HG03060 (cell line): Measurements from ENCODE around the gene UGP2.
"Not testable (repeated sequence)": the region's sequence is repeated elsewhere in the genome, so short reads cannot be mapped to it uniquely, and the experiment has no call there.

Source experiments
- ATAC-seq: cut with Tn5 transposase; IDR thresholded peaks from one replicate; pipeline ENCODE4 v1.9.1; 2021; ENCODE audit warnings: low read depth, moderate number of reproducible peaks; ENCODE audit not compliant: unreplicated experiment

The UGP2 gene

DNA sequence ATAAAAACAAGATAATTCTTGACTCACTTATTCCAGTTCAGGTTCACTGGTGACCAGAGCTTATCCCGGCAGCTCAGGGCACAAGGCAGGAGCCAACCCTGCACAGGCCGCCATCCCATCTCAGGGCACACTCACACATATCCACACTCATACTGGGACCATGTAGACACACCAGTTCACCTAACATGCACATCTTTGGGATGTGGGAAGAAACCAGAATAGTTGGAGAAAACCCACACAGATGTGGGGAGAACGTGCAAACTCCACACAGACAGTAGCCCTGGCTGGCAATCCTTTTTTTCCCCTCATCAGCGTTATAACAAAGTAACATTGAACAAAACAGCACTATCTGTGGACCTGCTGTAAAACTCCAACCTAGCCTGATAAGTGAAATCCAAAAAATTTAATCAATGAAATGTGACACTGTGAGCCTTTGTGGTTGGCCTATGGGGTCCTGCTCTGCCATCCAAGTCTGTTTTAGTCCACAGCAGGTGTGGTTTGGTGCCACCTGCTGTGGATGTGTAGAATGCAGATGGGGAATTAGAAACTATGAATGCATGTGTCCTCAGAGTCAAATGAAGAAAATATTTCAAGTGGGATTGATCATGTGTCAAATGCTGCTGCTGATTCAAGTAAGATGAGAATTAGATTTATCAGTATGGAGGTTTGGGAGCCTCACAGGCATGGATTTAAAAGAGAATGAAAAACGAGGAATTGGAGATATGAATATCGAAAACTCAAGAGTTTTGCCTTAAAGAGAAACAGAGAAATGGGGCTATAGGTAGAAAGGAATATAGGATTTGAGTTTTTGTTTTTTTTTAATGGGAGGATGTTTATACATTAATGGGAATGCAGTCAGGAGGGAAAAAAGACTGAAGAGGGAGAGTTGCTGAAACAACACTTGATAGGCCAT, 47.0 kb downstream of the UGP2 start:
- ATAC-seq = no peak

DNA sequence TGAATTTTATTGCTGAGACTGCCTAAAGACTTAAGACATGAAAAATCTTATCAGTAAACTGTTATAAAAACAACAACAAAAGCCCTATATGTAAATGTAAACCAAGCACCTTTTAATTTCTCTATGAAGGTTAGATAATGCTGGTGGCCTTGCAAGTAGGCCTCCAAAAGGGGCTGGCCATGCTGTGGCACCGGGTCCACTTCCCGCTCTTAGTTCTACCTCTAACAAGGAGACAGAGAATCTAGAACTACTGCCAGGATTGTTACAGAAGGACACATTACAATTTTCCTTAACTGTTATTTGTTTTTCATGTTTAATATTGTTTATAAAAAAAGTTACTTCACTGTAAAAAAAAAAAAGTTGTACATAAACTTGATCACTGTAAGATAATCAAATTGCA, 49.0 kb downstream of the UGP2 start:
- no peak for ATAC-seq

DNA sequence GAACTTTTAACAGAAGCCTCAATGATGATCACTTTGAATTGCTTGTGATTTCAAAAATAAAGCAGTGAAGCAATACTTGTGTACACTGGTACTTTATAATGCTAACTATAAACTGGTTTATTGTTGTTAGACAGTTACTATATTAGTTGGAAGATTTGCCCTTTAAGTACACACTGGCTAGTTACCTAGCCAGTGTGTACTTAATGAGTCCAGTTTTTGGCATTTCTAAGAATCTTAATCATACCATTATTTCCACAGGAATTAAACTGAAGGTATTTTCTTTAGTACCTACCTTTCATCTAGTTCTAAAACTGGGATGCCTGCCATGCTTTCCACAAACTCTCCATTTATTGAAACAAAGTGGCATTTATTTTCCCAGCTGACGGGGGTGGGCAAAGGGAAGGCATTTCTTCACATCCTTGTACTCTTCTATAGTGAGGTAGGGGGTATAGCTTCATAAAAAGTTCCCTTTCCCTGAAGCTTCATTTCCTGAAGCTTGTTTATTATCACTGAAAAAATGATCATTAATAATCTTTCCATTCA, 49.9 kb downstream of the UGP2 start:
- ATAC-seq = no peak

GRCh38 chr2:63893163-63893562, 51.5 kb downstream of the UGP2 start:
- ATAC-seq = no peak

- ATAC-seq = no peak
These were observed 52.5 kb downstream of the UGP2 start for GRCh38 chr2:63894167-63894566.

GRCh38 chr2:63898839-63899238, 57.1 kb downstream of the UGP2 start:
- no peak for ATAC-seq

DNA sequence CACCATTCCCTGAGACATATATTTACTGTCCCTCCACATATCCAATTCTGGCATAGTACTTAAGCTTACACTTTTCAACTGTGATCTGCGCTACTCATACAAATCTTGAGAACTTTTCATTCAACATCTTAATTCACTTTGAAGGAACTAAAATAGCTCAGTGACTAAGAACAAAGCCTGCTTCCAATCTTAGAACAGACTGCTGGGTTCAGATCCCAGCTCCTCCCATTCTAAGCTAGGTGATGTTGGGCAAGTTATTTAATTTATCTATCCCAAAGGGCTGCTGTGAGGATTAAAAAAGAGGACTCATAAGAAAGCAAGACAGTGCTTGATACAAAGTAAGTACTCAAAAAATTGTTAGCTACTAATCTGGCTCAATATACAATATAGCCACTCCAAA, 57.9 kb downstream of the UGP2 start:
- no peak for ATAC-seq

GRCh38 chr2:63902149-63902548, 60.5 kb downstream of the UGP2 start:
- no peak for ATAC-seq

DNA sequence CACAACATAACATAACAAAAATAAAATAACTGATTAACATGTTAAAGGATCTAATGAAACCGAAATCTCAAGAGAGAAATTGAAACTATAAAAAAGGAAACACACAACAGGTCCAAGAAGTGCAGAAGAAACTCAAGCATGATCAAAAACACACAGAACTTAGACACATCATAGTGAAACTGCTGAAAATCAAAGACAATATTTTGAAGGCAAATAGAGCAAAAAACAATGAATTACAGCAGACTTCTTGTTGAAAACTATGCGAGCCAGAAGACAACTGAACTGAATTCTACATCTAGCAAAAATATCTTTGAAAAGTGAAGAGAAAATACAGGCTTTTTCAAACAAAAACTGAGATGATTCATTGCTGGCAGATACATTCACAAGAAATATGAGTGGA, 61.3 kb downstream of the UGP2 start:
- peak; percentile 54 for ATAC-seq

- ATAC-seq = no peak
These were observed 72.6 kb downstream of the UGP2 start for GRCh38 chr2:63914311-63914710.

GRCh38 chr2:63926815-63927214, 85.1 kb downstream of the UGP2 start:
- no peak for ATAC-seq

- not testable (repeated sequence) for ATAC-seq
These were observed 90.4 kb downstream of the UGP2 start for GRCh38 chr2:63932104-63932503.
